ENCODE measurements around the gene CD320. TPM values are rescaled to one million over a fixed set of nuclear protein-coding genes. Genes with fewer than 3 reads are reported as not detected.
"Not testable (repeated sequence)": the region's sequence is repeated elsewhere in the genome, so short reads cannot be mapped to it uniquely, and the experiment has no call there.

The CD320 gene
- polyA plus RNA-seq, 2 of the 4 experiments (the other 2 are of a cell fraction) = 28.8 to 54.1 TPM

- ChIA-PET CTCF (interaction anchor here (0.6 to 6.6 kb wide), 4 partner anchors 8 to 223 kb away, joined by 3 to 43 read pairs (median 4); no protein-coding TSS in a partner anchor), POLR2A (no interaction called here)
- Histone ChIP-seq H3K4me3 (peak within 1 kb of the TSS; percentile 44), H3K4me1 (peaks cover 4% of the 10 kb centered on the region; the same call in 2 of the 3 replicates), H3K9me3 (no peaks in the 10 kb centered on the region), H3K4me2 (peak within 1 kb of the TSS; percentile 71), H3K27ac (peak within 1 kb of the TSS; percentile 30 to 80; a peak in 4 of 6 replicates)
- peak; percentile 94 to 97 for DNase-seq (ENCODE audit: low read depth in 1 of 2, low spot score in 1 of 2)
- no peak for FAIRE-seq
- TF ChIP-seq, protein P1, sequence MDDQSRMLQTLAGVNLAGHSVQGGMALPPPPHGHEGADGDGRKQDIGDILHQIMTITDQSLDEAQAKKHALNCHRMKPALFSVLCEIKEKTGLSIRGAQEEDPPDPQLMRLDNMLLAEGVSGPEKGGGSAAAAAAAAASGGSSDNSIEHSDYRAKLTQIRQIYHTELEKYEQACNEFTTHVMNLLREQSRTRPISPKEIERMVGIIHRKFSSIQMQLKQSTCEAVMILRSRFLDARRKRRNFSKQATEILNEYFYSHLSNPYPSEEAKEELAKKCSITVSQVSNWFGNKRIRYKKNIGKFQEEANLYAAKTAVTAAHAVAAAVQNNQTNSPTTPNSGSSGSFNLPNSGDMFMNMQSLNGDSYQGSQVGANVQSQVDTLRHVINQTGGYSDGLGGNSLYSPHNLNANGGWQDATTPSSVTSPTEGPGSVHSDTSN (IDR thresholded peaks at IDR 0.05) = peak; percentile 93
- TF ChIP-seq HOXB5 (CRISPR knock-in tag; IDR thresholded peaks at IDR 0.05) (no peak), FOSB (CRISPR knock-in tag; IDR thresholded peaks at IDR 0.05) (no peak), ESRRA (IDR thresholded peaks at IDR 0.05; ENCODE audit: borderline replicate concordance, low read length) (no peak), GATA3 (IDR thresholded peaks at IDR 0.05; ENCODE audit: borderline replicate concordance) (no peak), E2F6 (IDR thresholded peaks at IDR 0.05; ENCODE audit: borderline replicate concordance, low read depth) (no peak)
- 10% methylated on average over 9 of the region's 65 CpGs for WGBS (ENCODE audit: missing lambda C conversion rate)
- peak; percentile 99 for ATAC-seq
Measured at GRCh38 chr19:8342684-8343482, 34.7 kb upstream of the CD320 start, which contains the start of gene KANK3. KANK3 (minus strand) TSS chr19:8343262; CDS start chr19:8337828, 5,434 bp downstream.

DNA sequence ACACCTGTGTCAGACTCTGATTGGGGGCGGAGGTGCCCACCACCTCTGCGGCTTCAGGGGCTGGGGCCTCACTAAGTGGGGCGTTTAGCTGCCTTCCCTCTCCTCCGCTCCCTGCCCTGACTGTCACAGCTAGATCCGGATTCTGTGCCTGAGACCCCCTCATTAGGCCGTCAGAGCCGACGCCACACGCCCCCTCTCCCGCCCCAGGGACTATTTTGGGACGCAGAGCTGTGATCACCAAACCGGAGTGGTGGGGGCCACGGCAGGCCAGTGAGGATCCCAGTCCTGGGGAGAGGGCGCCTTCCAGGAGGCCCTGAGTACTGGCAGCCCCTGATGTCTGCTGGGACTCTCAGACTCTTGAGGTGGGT lies 34.1 kb upstream of the CD320 start:
- DNase-seq (ENCODE audit: low read depth in 1 of 2, low spot score in 1 of 2) (no peak), FAIRE-seq (no peak), ATAC-seq (peak; percentile 7 to 14; a peak in 3 of 6 replicates)
- no peak overlapping the region for H3K4me3 ChIP-seq
- H3K27ac ChIP-seq = no peak overlapping the region
- ChIA-PET CTCF (interaction anchor here (0.6 to 6.6 kb wide), 3 partner anchors 7 to 224 kb away, joined by 3 to 43 read pairs (median 6); no protein-coding TSS in a partner anchor), POLR2A (no interaction called here)
- WGBS (ENCODE audit: missing lambda C conversion rate) = 87% methylated on average over 3 of the region's 14 CpGs
- no peak overlapping the region for H3K4me2 ChIP-seq
- TF ChIP-seq SREBF2 (IDR thresholded peaks at IDR 0.05) (no peak), MAFK (IDR thresholded peaks at IDR 0.05; ENCODE audit: partially characterized antibody) (no peak), TP53 (CRISPR knock-in tag; IDR thresholded peaks at IDR 0.05) (no peak), RAD21 (conservative IDR thresholded peaks at IDR 0.05 in 1 of 2, IDR thresholded peaks at IDR 0.05 in 1 of 2) (no peak), RARB (CRISPR knock-in tag; IDR thresholded peaks at IDR 0.05) (no peak), ZFP36 (IDR thresholded peaks at IDR 0.05; ENCODE audit: borderline replicate concordance, partially characterized antibody) (no peak), HEYL (CRISPR knock-in tag; IDR thresholded peaks at IDR 0.05) (no peak), USF2 (IDR thresholded peaks at IDR 0.05) (no peak), RNF2 (IDR thresholded peaks at IDR 0.05; ENCODE audit: borderline replicate concordance, low read depth) (no peak), CHD4 (IDR thresholded peaks at IDR 0.05; ENCODE audit: borderline replicate concordance) (no peak)
- TF ChIP-seq, protein P2, sequence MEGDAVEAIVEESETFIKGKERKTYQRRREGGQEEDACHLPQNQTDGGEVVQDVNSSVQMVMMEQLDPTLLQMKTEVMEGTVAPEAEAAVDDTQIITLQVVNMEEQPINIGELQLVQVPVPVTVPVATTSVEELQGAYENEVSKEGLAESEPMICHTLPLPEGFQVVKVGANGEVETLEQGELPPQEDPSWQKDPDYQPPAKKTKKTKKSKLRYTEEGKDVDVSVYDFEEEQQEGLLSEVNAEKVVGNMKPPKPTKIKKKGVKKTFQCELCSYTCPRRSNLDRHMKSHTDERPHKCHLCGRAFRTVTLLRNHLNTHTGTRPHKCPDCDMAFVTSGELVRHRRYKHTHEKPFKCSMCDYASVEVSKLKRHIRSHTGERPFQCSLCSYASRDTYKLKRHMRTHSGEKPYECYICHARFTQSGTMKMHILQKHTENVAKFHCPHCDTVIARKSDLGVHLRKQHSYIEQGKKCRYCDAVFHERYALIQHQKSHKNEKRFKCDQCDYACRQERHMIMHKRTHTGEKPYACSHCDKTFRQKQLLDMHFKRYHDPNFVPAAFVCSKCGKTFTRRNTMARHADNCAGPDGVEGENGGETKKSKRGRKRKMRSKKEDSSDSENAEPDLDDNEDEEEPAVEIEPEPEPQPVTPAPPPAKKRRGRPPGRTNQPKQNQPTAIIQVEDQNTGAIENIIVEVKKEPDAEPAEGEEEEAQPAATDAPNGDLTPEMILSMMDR (IDR thresholded peaks at IDR 0.05) = no peak
- 0 out of 3 replicates have a peak, but pooled peaks cover 3% of the 10 kb centered on the region for H3K4me1 ChIP-seq
- H3K9me3 ChIP-seq = no peaks in the 10 kb centered on the region

DNA sequence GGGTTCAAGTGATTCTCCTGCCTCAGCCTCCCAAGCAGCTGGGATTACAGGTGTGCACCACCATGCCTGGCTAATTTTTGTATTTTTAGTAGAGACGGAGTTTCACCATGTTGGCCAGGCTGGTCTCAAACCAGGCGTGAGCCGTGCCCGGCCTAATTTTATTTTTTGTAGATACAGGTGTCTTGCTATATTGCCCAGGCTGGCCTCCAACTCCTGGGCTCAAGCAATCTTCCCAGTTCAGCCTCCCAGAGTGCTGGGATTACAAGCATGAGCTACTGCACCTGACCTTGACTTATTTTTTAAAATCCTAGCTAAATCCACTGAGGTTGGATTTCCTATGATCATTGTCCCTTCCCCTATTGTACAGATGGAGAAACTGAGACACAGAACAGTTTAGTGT lies 33.3 kb upstream of the CD320 start:
- H3K4me2 ChIP-seq; FAIRE-seq; ATAC-seq; H3K9me3 ChIP-seq; DNase-seq (ENCODE audit: low read depth in 1 of 2, low spot score in 1 of 2); H3K4me3 ChIP-seq; H3K27ac ChIP-seq; POLR2A ChIA-PET; H3K4me1 ChIP-seq: not testable (repeated sequence)
- CTCF ChIA-PET = interaction anchor here (1.3 to 6.6 kb wide), 3 partner anchors 12 to 164 kb away, joined by 3 to 43 read pairs (median 7); no protein-coding TSS in a partner anchor
- WGBS (ENCODE audit: missing lambda C conversion rate) = 72% methylated on average over 4 of the region's 4 CpGs

All from A549 (cell line).